ENCODE data around the gene IER5.
A peak's percentile ranks its signal among the peaks of the same experiment; 100 is the strongest.

Gene IER5

DNA sequence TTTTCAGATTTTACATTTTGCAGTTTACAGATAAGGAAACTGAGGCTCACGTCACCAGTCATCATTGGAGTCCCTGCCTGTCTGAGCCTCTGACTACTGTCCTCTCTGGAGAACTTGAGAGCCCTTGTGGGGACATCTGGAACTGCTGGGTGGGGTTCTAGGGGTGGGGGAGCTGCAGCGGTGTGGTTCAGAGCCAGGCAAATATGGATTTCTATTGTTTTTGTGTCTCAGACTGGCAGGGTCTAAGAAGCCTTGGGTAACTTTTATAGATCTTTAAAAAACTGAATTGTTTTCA lies 46.9 kb downstream of the IER5 start:
- DNase-seq (ENCODE audit: low spot score), result no peak

GRCh38 chr1:181135815-181136737 lies 47.6 kb downstream of the IER5 start:
- no peak for DNase-seq (ENCODE audit: low spot score)

DNA sequence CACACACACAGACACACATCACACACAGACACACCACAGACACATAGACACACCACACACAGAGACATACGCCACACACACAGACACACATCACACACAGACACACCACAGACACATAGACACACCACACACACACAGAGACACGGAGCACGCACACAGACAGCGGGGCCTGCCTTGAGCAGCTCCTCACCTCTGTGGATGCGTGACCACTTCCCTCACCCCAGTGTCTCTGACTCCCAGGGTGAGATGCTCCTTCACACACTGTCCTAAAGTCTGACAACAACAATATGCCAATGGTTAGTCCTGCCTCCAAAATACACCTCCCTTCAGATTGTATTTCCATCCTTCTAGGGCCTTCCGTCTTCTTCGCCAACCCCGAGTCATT lies 48.2 kb downstream of the IER5 start:
- no peak for DNase-seq (ENCODE audit: low spot score)

DNA sequence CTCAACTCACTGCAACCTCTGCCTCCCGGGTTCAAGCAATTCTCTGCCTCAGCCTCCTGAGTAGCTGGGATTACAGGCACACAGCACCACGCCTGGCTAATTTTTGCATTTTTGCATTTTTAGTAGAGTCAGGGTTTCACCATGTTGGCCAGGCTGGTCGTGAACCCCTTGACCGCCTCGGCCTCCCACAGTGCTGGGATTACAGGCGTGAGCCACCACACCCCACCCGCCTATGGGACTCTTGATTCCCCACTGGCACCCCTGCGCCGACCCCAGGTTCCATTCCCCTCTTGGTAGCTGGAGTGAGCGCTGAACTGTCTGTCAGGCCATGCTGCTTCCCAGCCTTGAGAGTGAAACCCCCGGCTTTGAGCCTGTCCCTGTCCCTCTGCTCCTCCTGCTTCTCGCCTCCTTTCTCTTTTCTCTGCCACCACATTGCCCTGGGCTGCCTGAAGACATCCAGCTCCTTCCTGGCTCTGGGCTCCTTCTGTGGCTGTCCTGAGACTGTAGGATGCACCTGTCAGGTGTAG lies 48.8 kb downstream of the IER5 start:
- DNase-seq (ENCODE audit: low spot score), result no peak

DNA sequence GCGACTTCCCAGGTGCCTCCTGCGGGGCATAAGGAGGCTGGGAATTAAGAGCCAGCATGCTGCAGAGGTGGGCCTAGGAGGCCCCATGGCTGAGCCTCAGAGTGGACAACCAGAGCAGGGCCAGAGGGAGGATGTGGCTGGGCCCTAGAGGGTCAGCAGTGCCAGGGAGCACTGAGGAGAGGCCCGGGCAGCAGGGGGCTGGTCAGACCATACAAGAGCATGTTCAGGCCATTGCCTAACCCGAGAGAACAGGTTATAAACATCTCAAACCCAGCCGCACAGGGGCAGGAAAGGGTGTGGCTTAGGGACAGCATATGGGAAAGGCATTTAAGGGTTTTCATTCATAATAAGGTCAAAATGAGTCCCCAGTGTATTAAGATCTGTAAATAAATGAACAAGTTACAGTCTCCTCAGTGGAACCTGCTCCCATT lies 51.1 kb downstream of the IER5 start:
- DNase-seq (ENCODE audit: low spot score), result no peak

DNA sequence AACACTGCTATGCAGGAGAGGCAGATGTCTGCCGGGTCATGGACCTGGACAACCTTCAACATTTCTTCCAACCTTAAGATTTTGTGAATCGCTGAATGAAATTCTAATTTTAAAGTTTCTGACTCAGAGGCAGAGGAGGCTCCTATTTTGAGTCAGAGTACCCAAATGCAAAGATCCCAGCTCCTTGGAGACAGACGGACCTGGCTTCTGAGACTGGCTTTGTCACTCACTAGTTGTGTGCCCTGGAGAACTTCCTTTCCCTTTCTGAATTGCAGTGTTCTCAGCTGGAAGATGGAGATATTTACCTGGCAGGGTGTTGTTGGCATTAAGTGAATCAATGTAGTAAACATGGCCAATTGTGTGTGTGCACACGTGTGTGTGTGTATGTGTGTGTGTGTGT lies 51.9 kb downstream of the IER5 start:
- peak; percentile 43 for DNase-seq (ENCODE audit: low spot score)

- no peak for DNase-seq (ENCODE audit: low spot score)
Measured at GRCh38 chr1:181140891-181141290, 52.4 kb downstream of the IER5 start.

DNA sequence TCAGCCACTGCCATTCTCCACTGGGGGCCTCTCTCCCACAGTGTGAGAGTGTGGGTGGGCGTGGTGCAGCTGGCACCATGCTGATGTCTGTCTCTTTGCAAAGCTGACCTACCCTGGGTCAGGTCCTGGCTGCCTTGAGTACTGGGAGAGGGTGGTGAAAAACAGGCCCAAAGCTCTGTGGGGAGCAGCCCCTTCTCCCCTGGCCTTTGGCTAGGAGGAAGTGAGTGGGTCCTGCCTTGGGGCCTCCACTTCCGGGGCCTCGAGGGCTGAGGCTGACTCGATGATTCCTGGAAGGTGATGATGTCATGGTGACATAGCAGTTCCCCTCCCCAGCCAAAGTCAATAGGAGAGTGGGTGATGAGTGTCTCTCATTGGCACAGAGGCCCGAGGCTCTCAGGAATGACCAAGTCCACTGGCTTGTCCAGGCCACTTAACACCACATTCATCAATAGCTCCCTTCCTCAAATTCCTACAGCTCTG lies 53.0 kb downstream of the IER5 start:
- no peak for DNase-seq (ENCODE audit: low spot score)
